NCI-H1092 treated with DMSO at 0.1 percent for 48 hours (cell line): Measurements from ENCODE around the gene BBS1.

Experiments used
- DNase-seq: peaks from one replicate; lab custom pipeline; 2025; lab: John Stamatoyannopoulos, UW

Gene BBS1

DNA sequence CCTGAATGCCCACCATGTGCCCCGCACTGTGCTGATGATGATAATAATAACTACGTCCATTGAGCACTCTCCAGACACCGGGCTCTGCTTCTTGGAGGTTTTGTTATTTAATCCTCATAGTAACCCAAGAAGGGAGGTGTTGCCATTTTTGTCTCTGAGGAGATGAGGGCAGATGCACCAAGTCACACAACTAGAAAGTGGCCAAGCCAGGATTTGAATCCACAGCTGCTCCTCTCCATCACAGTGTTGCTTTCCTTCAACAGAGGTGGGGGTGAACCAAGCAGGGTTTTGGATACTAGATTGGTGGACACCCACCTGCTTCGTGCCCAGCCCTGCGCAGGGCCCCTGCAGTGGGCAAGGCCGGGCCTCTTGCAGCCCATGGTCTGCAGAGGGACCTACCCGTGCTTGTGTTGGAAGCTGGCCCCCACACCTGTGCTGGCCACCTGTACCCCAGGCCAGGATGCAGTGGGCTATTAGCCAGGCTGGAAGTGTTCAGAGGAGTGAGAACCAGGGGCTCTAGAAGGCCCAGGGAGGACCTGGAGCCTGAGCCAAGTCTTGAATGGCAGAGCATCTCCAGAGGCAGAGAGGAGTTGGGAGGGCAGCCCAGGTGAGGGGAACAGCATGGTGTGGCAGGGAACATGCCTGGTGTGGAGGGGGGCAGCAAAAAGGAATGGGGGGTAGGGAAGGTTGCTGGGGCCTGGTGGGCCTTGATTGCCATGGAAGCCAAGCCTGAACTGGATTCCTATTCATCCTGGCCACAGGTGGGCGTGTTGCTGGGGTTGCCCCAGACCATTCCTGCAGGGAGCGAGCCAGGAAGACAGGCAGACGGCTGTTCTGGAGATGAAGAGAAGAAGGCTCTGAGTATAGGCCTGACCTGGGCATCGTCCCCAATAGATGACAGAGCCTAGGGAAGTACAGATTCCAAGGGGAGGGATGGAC is 32.9 kb upstream of the BBS1 start:
- no peak for DNase-seq

DNA sequence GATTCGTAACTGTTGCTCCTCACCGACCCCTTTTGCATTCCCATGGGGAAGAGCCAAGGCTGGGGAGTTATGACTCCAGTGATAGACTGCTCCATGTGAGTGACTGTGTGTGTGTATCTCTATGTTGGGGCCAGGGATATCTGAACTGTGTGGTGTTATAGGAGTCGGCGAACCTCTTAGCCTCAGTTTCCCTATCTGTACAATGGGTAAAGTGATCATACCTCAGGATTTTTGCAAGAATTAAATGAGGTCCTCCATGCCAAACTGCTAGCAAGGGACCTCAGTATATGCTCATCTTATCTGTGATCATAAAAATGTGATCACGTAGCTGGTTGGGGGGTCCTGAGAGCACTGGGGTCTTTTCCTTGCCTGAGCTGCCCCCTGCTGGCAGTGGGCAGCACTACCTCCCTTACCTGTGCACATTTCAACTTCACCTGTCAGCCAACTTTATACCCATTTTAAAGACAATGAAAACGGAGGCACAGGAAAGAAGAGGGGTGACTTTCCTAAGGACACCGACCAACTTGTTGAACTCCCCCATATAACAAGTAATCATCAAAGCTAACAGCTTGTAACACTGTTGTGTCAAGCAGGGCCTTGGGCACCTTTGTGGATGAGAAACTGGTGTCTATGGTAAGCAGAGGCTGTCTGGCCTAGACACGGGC is 31.6 kb upstream of the BBS1 start:
- peak; percentile 28 for DNase-seq

DNA sequence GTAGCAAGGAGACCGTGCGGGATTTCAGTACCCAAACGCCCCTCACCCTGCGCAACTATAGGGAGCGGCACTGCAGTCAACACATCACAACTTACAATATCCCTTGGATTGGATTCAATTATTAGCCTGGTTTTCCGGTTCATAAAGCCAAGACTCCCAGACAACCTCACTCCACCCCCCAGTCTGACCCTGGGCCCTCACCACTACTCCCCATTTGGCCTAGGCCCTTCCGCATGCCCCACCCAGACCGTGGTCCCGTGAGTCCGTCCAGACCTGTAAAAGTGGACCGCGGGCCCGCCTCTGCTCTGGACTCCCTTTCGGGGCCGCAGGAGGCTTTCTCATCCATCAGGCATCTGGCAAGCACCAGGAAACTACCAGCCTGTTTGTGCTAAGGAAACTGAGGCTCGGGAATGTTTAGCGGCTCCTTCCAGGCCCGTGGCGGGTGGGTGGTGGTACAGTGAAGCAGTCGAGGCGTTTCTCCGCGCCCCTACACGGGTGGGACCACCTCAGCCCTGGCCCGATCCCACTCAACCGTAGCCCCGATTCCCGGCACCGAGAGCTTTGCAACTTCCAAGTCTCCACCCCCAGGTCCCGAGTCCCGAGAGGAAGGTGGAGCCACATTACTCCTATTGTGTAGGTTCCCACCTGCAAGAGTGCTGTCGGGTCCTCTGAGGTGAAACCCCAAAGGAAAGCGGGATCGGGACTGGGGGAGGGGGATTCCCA is 30.9 kb upstream of the BBS1 start:
- DNase-seq, result peak; percentile 32

GRCh38 chr11:66480117-66480938 is 30.1 kb upstream of the BBS1 start, which contains the start of gene DPP3:
TSS of gene DPP3 (plus strand) at chr11:66480434. CDS start at chr11:66482201, 1,767 bp downstream.
- peak; percentile 99 for DNase-seq

DNA sequence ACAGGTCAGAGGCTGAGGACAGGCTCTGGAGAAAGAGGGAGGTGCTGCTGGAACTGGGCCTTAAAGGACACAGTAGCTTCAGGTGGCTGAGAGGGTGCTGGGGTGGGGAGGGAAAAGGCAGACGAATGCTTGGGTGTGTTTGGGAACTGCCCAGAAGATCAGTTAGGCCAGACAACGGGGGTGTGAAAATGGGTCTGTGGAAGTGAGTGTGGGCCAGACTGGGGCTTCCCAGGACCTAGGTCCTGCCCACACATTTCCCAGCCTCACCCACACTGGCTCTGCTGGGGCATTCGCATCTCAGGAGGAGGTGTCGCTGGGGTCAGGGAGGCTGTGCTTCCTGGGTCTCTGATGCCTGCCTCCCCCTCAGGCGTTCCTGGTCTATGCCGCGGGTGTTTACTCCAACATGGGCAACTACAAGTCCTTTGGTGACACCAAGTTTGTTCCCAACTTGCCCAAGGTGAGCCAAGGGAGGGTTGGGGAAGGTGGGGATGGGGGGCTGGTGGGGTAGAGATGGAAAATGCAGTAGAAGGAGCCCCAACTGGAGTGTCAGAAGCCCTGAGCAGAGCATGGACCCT is 25.5 kb upstream of the BBS1 start:
- no peak for DNase-seq

GRCh38 chr11:66488957-66489356 is 21.5 kb upstream of the BBS1 start:
- no peak for DNase-seq

- DNase-seq, result peak; percentile 58
These were observed 20.8 kb upstream of the BBS1 start for GRCh38 chr11:66489636-66490035.

- no peak for DNase-seq
These were observed 19.0 kb upstream of the BBS1 start for GRCh38 chr11:66491315-66491935.

DNA sequence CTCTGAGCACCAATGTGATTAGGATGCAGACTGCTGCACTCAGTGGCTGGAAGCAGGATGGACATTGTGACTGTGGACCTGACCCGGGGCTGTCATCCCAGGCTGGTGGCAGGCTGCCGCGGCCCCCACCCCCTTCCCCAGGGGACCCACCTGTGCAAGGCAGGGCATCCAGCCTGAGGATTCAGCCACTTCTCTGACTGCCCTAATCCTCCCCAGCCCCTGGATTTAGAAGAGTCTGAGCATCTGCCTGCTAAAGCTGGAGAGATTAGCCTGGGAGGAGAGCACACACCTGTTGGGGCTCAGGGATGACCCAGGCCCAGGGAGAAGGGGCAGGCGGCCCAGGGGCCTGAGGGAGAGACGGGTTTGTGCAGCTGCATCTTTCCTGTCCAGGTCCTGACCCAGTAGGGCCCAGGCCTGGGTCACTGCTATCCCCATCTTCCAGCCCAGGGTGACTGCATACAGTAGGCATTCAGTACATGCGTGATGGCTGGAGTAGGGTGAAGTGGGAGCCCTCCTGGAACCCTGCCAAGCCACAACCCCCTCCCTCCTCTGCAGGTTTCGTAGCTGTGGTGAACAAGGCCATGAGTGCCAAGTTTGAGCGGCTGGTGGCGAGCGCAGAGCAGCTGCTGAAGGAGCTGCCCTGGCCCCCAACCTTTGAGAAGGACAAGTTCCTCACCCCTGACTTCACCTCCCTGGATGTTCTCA is 18.1 kb upstream of the BBS1 start:
- peak; percentile 9 for DNase-seq

DNA sequence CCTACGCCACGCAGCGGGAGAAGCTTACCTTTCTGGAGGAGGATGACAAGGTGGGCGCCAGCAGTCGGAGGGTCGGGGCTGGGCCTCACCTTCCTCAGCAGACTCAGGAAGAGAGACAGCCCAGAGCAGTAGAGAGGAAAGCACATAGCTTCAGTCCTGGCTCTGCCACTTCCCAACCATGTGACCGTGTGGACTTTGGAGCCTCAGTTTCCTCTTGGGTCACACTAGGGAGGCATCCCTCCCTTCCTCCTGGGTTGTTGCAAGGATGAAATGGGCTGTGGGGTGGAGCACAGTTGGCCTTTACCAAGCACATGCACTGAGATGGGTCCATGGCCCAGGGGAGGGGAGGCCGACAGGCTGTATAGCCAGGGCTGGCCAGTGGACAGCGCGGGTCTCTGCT is 17.3 kb upstream of the BBS1 start:
- no peak for DNase-seq

GRCh38 chr11:66494458-66494857 is 16.0 kb upstream of the BBS1 start:
- no peak for DNase-seq

DNA sequence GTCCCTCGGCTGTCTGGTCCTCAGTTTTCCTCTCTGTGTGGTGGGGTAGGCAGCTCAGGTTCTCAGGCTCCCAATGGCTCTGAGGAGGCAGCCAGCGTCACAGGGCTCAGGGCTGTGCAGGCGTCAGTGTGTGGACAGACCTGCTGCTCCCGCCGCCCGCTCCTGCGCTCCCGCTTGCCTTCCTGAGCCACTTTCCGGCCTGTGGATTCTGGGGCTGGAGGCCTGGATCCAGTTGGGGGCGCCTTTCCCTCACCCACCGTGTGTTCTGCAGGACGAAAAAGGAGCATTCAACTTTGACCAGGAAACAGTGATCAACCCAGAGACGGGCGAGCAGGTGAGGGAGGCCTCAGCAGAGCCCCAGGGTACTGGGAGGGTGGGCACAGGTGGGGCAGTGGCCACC is 15.5 kb upstream of the BBS1 start:
- no peak for DNase-seq

- no peak for DNase-seq
These were observed 15.0 kb upstream of the BBS1 start for GRCh38 chr11:66495401-66495854.

- DNase-seq, result no peak
These were observed 13.2 kb upstream of the BBS1 start for GRCh38 chr11:66497206-66497605.

DNA sequence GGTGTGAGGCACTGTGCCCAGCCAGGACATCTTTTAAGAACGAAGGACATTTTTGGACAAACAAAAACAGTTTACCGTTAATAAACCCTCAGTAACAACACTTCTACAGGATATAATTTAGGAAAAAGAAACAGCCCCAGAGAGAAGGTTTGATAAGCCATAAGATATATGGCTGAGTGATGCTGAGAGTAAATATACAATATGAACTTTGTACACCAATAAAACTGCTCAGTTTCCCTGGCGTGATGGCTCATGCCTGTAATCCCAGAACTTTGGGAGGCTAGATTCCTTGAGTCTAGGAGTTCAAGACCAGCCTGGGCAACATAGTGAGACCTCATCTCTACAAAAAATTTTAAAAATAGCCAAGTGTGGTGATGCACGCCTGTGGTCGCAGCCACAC is 11.9 kb upstream of the BBS1 start:
- no peak for DNase-seq

GRCh38 chr11:66505276-66505816 is 5.1 kb upstream of the BBS1 start:
- DNase-seq, result no peak

- DNase-seq, result no peak
These were observed 1.3 kb upstream of the BBS1 start for GRCh38 chr11:66509131-66509561.

GRCh38 chr11:66510990-66511339 is 530 bp downstream of the BBS1 start:
- no peak for DNase-seq

GRCh38 chr11:66523611-66524010 is 13.2 kb downstream of the BBS1 start:
- DNase-seq, result no peak
